Effector memory CD8-positive, alpha-beta T cell (primary cell): ENCODE results near the gene CHD6.

ENCODE experiments used
- ATAC-seq: fragments of 150-1000 bp; cut with Tn5 transposase; replicated peaks from 2 replicates; pipeline ENCODE4 v1.10.0; 2021; ENCODE audit warnings: mild to moderate bottlenecking, moderate library complexity
- DNase-seq, 3 experiments: peaks; one replicate each; pipeline ENCODE4 v3.0.0; 2021
- H3K27ac Mint-ChIP-seq, 2 donors: one replicate each; pipeline ENCODE4 v1.8.0; 2022; ENCODE audit warnings: mild to moderate bottlenecking in 2 of 2, mixed read lengths in 2 of 2, moderate library complexity in 2 of 2
- H3K27me3 Mint-ChIP-seq, 2 donors: one replicate each; pipeline ENCODE4 v1.8.0; 2022; ENCODE audit warnings: mixed read lengths in 2 of 2
- H3K36me3 Mint-ChIP-seq: one replicate; pipeline ENCODE4 v1.8.0; 2022; ENCODE audit warnings: mild to moderate bottlenecking, moderate library complexity, mixed read lengths; ENCODE audit not compliant: insufficient read depth
- H3K4me1 Mint-ChIP-seq, 2 donors: one replicate each; pipeline ENCODE4 v1.8.0; 2022; ENCODE audit warnings: low read depth in 2 of 2, mixed read lengths in 2 of 2
- H3K4me3 Mint-ChIP-seq, 2 donors: one replicate each; pipeline ENCODE4 v1.8.0; 2022; ENCODE audit warnings: mild to moderate bottlenecking in 2 of 2, mixed read lengths in 2 of 2, moderate library complexity in 2 of 2
- H3K9me3 Mint-ChIP-seq, 2 donors: one replicate each; pipeline ENCODE4 v1.8.0; 2022; ENCODE audit warnings: mixed read lengths in 2 of 2

The CHD6 gene

DNA sequence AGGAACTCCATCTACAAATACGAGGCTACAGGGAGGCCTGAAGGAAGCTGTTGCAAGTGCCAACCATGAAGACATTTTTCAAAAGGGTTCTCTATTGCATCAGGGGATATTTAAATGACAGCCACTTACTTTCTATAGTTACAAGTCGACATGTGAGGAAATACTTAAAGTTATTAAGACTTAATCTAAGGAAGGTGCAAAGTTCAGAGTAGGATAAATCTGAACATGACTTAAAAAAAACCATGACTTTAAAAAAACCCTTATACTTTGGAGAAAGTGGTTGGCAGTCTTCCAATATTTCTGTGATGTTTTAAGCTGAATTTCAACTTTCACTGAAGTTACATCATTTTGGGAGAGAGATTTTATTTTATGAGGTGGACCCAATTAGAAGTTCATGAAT, 195.2 kb downstream of the CHD6 start:
- ATAC-seq (no peak), DNase-seq (no peak)
- Mint-ChIP-seq H3K4me1 (peaks cover 0 to 3% of the 10 kb centered on the region in 2 donors), H3K27me3 (no peaks in the 10 kb centered on the region), H3K36me3 (peaks cover 67% of the 10 kb centered on the region), H3K4me3 (no peak overlapping the region), H3K9me3 (no peaks in the 10 kb centered on the region), H3K27ac (no peak overlapping the region)

GRCh38 chr20:41418739-41419293, 199.4 kb downstream of the CHD6 start:
- peaks cover 71% of the 10 kb centered on the region for H3K36me3 Mint-ChIP-seq
- no peak overlapping the region for H3K27ac Mint-ChIP-seq

GRCh38 chr20:41418031-41418430, 200.1 kb downstream of the CHD6 start:
- H3K4me3 Mint-ChIP-seq, result no peak overlapping the region
- H3K4me1 Mint-ChIP-seq, result peaks cover 0 to 3% of the 10 kb centered on the region in 2 donors
- no peak for ATAC-seq
- H3K27me3 Mint-ChIP-seq, result no peaks in the 10 kb centered on the region
- H3K27ac Mint-ChIP-seq, result peak overlapping the region in 1 of 2 donors; percentile 6
- H3K9me3 Mint-ChIP-seq, result no peaks in the 10 kb centered on the region
- DNase-seq, result no peak
- peaks cover 76% of the 10 kb centered on the region for H3K36me3 Mint-ChIP-seq

More at GRCh38 chr20:41418739-41419293, 199.4 kb downstream of the CHD6 start:
- ATAC-seq (no peak), DNase-seq (no peak)
- no peaks in the 10 kb centered on the region for H3K9me3 Mint-ChIP-seq
- no peak overlapping the region for H3K4me3 Mint-ChIP-seq
- no peaks in the 10 kb centered on the region for H3K27me3 Mint-ChIP-seq
- H3K4me1 Mint-ChIP-seq, result peaks cover 0 to 3% of the 10 kb centered on the region in 2 donors

- ATAC-seq (no peak), DNase-seq (no peak)
- no peaks in the 10 kb centered on the region for H3K27me3 Mint-ChIP-seq
- H3K4me1 Mint-ChIP-seq, result peaks cover 0 to 6% of the 10 kb centered on the region in 2 donors
- peak overlapping the region in 1 of 2 donors; percentile 29 for H3K27ac Mint-ChIP-seq
- H3K4me3 Mint-ChIP-seq, result no peak overlapping the region
- H3K9me3 Mint-ChIP-seq, result no peaks in the 10 kb centered on the region
- H3K36me3 Mint-ChIP-seq, result peaks cover 74% of the 10 kb centered on the region
Observed at GRCh38 chr20:41415191-41415590, 203.0 kb downstream of the CHD6 start.

DNA sequence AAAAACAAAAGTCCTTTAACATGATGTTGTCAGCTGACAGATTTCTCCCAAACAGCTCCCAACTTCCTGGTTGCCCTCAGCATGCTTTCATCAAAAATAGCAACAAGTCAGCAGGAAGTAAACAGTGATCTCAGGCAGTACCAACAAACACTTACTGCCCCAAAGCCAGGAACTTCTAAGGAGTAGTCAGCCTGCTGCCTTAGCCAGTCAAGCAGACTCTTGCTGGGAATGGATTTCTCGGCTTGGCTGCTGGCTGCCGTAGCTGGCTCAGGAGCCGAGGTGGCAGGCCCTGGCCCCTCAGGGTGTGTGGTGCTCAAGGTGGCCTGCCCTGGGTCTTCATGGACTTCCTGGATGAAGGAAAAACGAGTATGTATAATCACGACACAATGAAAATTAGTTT, 205.0 kb downstream of the CHD6 start:
- DNase-seq, result no peak
- H3K36me3 Mint-ChIP-seq, result peaks cover 71% of the 10 kb centered on the region

DNA sequence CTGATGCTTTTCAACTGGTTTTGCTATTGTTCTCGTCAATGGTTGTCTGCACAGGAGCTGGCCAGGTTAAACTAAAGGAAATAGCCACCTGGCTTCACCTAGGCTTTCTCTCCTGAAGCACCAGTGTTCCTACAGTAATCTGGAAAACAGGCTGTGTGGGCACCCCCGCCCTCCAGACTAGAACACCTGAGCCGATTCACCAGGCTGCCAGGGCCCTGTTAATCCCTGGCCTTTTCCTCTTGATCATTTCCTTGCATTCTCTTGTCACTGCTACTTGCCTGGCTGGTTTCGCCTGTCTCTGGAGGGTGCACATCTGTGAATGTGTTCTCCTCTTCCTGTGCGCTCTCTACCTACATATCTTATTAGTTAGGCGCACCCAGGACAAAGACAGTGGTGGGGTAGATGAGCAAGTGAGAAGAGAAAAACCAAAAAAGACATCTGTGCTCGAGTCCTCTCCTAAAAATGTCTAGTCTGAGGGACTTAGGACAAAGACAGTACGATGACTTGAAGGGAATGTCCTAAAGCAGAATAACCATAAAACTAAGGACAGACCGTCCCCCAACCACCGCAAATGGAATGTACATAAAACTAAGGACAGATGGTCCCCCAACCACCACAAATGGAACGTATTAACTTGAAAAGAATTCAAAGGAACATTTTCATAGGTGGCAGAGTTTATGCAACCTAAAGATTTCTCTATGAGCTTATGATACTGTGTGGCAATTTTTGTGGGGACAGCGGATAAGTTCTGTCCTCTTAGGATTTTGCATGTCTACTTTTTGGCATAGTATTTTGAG, 205.7 kb downstream of the CHD6 start:
- no peak for ATAC-seq
- Mint-ChIP-seq H3K27me3 (no peaks in the 10 kb centered on the region), H3K9me3 (no peaks in the 10 kb centered on the region), H3K27ac (peak overlapping the region in 1 of 2 donors; percentile 62), H3K4me1 (peaks cover 11 to 22% of the 10 kb centered on the region in 2 donors), H3K4me3 (no peak overlapping the region), H3K36me3 (peaks cover 70% of the 10 kb centered on the region)
- no peak for DNase-seq

More for the DNA sequence above, 205.0 kb downstream of the CHD6 start:
- H3K27ac Mint-ChIP-seq, result peak overlapping the region in 1 of 2 donors; percentile 1
- no peaks in the 10 kb centered on the region for H3K27me3 Mint-ChIP-seq
- no peak for ATAC-seq
- H3K4me1 Mint-ChIP-seq, result peaks cover 11 to 22% of the 10 kb centered on the region in 2 donors
- H3K9me3 Mint-ChIP-seq, result no peaks in the 10 kb centered on the region
- H3K4me3 Mint-ChIP-seq, result no peak overlapping the region

DNA sequence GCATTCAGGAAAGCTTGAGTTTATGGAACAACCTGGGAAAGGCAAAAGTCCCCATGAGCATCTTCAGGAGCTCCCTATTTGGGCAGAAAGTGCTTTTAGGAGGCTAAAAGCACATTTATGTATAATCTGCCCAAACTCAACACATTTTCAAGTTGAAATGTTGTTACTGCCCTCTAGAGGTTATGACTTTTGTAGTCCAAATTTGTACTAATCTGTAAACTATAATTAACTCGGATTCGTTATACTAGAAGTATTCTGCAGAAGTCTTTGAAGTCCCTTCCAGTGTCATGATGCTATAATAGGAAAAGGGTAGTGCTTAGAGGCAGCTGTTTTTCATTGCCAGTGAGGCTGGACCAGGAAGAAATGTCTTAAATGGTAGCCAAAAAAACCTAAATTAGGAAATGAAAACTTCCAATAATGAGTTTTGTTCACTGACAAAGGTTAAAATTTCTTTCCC, 206.8 kb downstream of the CHD6 start:
- DNase-seq (no peak), ATAC-seq (no peak)
- no peaks in the 10 kb centered on the region for H3K9me3 Mint-ChIP-seq

DNA sequence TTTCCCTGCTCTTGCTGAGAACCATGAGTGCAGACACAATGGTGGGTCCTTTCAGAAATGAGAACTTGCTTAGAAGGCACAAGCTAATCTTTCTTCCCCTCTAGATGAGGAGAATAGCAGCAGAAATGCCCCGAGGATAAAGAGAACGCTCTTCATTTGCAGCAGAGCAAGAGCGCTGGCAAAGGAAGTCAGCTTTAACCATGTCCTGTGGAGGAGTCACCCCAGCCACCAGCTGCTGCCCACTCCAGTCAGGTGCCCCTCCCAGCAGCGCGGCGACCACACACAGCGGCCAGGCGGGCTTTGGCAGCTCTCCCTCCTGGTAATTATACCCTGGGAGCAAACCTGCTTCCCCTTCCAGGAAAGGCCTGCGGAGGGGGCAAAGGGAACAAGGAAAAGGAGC, 209.2 kb downstream of the CHD6 start:
- peak overlapping the region; percentile 67 to 73 for H3K27ac Mint-ChIP-seq
- H3K36me3 Mint-ChIP-seq, result peaks cover 53% of the 10 kb centered on the region
- H3K4me1 Mint-ChIP-seq, result peaks cover 11 to 24% of the 10 kb centered on the region in 2 donors
- DNase-seq (no peak), ATAC-seq (no peak)
- peak overlapping the region; percentile 41 to 46 for H3K4me3 Mint-ChIP-seq
- H3K27me3 Mint-ChIP-seq, result no peaks in the 10 kb centered on the region
- H3K9me3 Mint-ChIP-seq, result no peaks in the 10 kb centered on the region

More for the DNA sequence above, 206.8 kb downstream of the CHD6 start:
- peaks cover 11 to 24% of the 10 kb centered on the region in 2 donors for H3K4me1 Mint-ChIP-seq
- peaks cover 60% of the 10 kb centered on the region for H3K36me3 Mint-ChIP-seq
- H3K27ac Mint-ChIP-seq, result no peak overlapping the region
- H3K27me3 Mint-ChIP-seq, result no peaks in the 10 kb centered on the region
- no peak overlapping the region for H3K4me3 Mint-ChIP-seq

DNA sequence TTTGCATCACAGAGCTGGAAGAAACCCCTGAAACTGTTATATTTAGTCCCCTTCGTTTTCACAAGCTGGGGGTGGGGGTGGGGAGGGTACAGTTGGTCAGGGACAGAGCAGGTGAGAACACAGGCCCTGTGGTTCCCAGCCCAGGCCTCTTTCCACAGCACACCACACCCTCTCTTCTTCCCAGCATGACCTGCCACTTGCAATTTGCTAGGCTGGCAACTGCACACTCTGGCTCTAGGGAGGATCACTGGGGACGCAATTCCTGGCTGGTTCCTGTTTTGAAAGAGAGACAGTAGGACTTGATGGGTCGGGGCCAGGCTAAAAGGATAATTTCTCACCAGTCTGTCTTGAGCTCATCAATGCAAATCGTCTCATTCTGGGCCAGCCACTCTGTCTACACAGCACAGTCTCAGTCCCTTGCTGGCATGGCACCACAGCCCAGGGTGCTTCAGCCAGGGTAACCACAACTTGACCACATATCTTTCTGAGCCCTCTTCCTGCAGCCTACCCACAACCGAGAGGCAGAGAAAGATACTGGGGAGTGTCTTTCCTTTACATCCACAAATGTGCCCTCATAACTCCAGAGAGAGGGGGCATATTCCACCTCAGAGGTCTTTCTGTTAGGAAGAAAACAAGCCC, 209.9 kb downstream of the CHD6 start:
- Mint-ChIP-seq H3K4me3 (peak overlapping the region; percentile 41 to 46), H3K27me3 (no peaks in the 10 kb centered on the region), H3K36me3 (peaks cover 52% of the 10 kb centered on the region), H3K4me1 (peaks cover 11 to 24% of the 10 kb centered on the region in 2 donors), H3K27ac (peak overlapping the region; percentile 67 to 73), H3K9me3 (no peaks in the 10 kb centered on the region)
- DNase-seq (no peak), ATAC-seq (peak; percentile 59)

DNA sequence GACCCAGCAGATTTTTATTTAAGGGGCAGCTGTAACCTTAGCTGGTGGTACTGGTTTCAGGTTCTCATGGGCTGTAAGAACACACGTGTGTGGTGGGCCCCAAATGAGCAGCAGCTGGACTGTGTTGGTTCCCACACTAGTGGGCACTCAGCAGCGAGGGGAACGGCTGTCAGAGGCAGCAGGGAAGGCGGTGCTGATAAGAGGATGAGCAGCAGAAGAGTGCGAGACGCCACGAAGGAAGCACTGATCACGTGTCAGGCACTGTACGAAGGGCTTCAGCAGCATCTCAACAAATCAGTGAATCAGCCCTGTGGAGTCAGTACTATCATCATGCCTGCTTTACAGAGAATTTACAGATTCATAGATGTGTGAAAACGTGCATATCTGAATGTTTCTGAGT, 210.6 kb downstream of the CHD6 start:
- Mint-ChIP-seq H3K36me3 (peaks cover 54% of the 10 kb centered on the region), H3K4me3 (peak overlapping the region in 1 of 2 donors; percentile 12), H3K27ac (peak overlapping the region; percentile 26 to 70), H3K27me3 (no peaks in the 10 kb centered on the region), H3K4me1 (peaks cover 11 to 24% of the 10 kb centered on the region in 2 donors), H3K9me3 (no peaks in the 10 kb centered on the region)
- DNase-seq (peak in 1 of 3 experiments; percentile 4), ATAC-seq (peak; percentile 74)

DNA sequence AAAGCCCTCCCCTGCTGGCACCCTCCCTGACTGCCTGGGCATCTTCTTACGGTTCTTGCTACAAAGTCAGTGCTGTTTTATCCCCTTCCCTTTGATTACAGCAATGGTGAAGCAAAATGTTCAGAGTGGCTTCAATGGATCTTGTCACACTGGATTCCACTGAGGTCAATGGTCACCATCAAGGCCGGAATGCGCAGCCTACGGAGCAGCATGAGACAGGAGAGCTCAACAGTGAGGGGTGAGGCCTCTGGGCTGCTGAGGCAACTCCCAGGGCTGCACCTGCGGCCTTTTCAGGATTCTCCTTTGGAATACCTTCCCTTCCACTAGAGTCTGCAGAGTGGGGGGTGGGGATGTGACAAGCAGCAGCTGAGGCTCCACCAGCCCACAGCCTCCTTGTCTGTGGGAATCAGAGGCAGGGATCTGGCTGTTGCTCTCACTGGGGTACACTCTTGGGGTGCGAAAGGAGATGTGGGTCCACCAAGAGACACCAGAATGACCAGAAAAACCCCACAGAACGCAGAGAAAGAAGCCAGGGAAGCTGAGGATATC, 211.2 kb downstream of the CHD6 start:
- Mint-ChIP-seq H3K36me3 (peaks cover 52% of the 10 kb centered on the region), H3K9me3 (no peaks in the 10 kb centered on the region), H3K27me3 (no peaks in the 10 kb centered on the region), H3K4me3 (no peak overlapping the region), H3K27ac (peak overlapping the region; percentile 26 to 70), H3K4me1 (peaks cover 11 to 24% of the 10 kb centered on the region in 2 donors)
- ATAC-seq (no peak), DNase-seq (no peak)

GRCh38 chr20:41406353-41406752, 211.8 kb downstream of the CHD6 start:
- Mint-ChIP-seq H3K36me3 (peaks cover 50% of the 10 kb centered on the region), H3K9me3 (no peaks in the 10 kb centered on the region), H3K27ac (peak overlapping the region in 1 of 2 donors; percentile 70), H3K27me3 (no peaks in the 10 kb centered on the region), H3K4me3 (no peak overlapping the region), H3K4me1 (peaks cover 11 to 24% of the 10 kb centered on the region in 2 donors)
- ATAC-seq (no peak), DNase-seq (no peak)

DNA sequence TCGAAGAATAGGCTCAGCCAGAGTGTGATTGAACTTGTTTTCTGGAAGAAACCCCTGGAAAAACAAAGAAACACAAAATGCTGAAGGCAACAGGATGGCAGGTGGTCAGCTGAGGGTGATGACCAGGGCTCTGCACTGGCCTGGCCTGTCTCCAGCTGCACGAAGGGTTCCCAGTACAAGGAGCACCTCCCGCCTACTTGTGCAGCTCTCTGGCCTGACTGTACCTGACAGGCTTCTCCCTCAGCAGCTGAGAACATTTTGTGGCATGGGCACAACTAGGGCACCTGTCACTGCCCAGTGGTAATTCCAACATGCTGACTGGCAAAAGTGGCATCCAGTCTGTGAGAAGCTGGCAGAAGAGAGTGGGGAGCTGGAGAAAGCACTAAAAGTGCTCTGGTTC, 212.7 kb downstream of the CHD6 start:
- Mint-ChIP-seq H3K36me3 (peaks cover 41% of the 10 kb centered on the region), H3K4me3 (no peak overlapping the region)
- no peak for ATAC-seq

More for the DNA sequence above, 212.7 kb downstream of the CHD6 start:
- Mint-ChIP-seq H3K9me3 (no peaks in the 10 kb centered on the region), H3K27me3 (no peaks in the 10 kb centered on the region), H3K4me1 (peaks cover 11 to 22% of the 10 kb centered on the region in 2 donors), H3K27ac (peak overlapping the region in 1 of 2 donors; percentile 26)
- DNase-seq, result no peak
